GM12891 (cell line): Measurements from ENCODE around the gene TAS2R7.

Experiments used
- POLR2A ChIP-seq: IDR thresholded peaks from 2 replicates; pipeline ENCODE4 v1.6.1; 2011; ENCODE audit warnings: low read depth, low read length, control low read depth
- POLR2AphosphoS5 ChIP-seq: IDR thresholded peaks from 2 replicates; pipeline ENCODE4 v1.6.1; 2011; ENCODE audit warnings: low read depth, low read length, control low read depth

- TF ChIP-seq POLR2AphosphoS5 = no peak
- TF ChIP-seq POLR2A = no peak
Observed at GRCh38 chr12:10779103-10779502, 23.3 kb downstream of the TAS2R7 start.
